Measurements from ENCODE around the gene GOLGA6L10. TPM values are rescaled to one million over a fixed set of nuclear protein-coding genes. Genes with fewer than 3 reads are reported as not detected.
"Not testable (repeated sequence)": the region's sequence is repeated elsewhere in the genome, so short reads cannot be mapped to it uniquely, and the experiment has no call there.

GOLGA6L10 gene
- total RNA-seq, 1 experiment from 2014 or later = 2.0 TPM

GRCh38 chr15:82355055-82355454 lies 5.8 kb upstream of the GOLGA6L10 start:
- H3K9ac ChIP-seq (ENCODE audit: extremely low read depth, insufficient read length, low read length); H4K20me1 ChIP-seq (ENCODE audit: control insufficient read depth, insufficient read depth, insufficient read length); H3K18ac ChIP-seq (ENCODE audit: insufficient read length, low read depth, low read length); H3K27ac Mint-ChIP-seq; H2BK12ac ChIP-seq (ENCODE audit: insufficient read length, low read depth, low read length); H3K4ac ChIP-seq (ENCODE audit: low read depth, low read length); H3K4me1 ChIP-seq (ENCODE audit: insufficient read depth, low read length); H3K9me3 Mint-ChIP-seq; H3K23ac ChIP-seq (ENCODE audit: insufficient read length, low read depth, low read length); H3K4me1 Mint-ChIP-seq; H4K5ac ChIP-seq (ENCODE audit: insufficient read length, low read depth, low read length); H3K56ac ChIP-seq (ENCODE audit: insufficient read length, low read depth, low read length); H3K36me3 Mint-ChIP-seq (ENCODE audit: insufficient read depth in 1 of 3, low read depth in 3 of 3); H3K4me3 Mint-ChIP-seq; H3K4me2 ChIP-seq (ENCODE audit: insufficient read depth, insufficient read length, low read length); H3K27me3 ChIP-seq (ENCODE audit: insufficient read depth, low read length); H2AK5ac ChIP-seq (ENCODE audit: insufficient read length, low read length); H3K79me2 ChIP-seq (ENCODE audit: insufficient read depth, low read length); DNase-seq; H3K23me2 ChIP-seq (ENCODE audit: insufficient read length, low read depth, low read length, poor library complexity, severe bottlenecking); H3K27ac ChIP-seq (ENCODE audit: insufficient read length, low read depth, low read length); H3K14ac ChIP-seq (ENCODE audit: insufficient read depth, low read length); H3K9me3 ChIP-seq (ENCODE audit: control insufficient read depth, low read depth, low read length); H2BK15ac ChIP-seq (ENCODE audit: low read depth, low read length); H2BK20ac ChIP-seq (ENCODE audit: low read depth, low read length, poor library complexity, severe bottlenecking); H3T11ph ChIP-seq (ENCODE audit: low read length); H4K8ac ChIP-seq (replicated peaks; ENCODE audit: insufficient read length, low read depth, low read length); H3K79me1 ChIP-seq (ENCODE audit: insufficient read depth, low read depth, low read length, poor library complexity, severe bottlenecking); H3K27me3 Mint-ChIP-seq (ENCODE audit: low read depth); H2BK120ac ChIP-seq (ENCODE audit: low read depth, low read length, poor library complexity, severe bottlenecking); H2AFZ ChIP-seq (ENCODE audit: low read length); H4K91ac ChIP-seq (ENCODE audit: insufficient read length, low read depth, low read length); H2BK5ac ChIP-seq (ENCODE audit: insufficient read length, low read length): not testable (repeated sequence)
- WGBS (ENCODE audit: extremely low coverage, insufficient read length, low lambda C conversion rate) = no CpG with 5 or more reads among the region's 48 CpGs

GRCh38 chr15:82354546-82354945 lies 5.3 kb upstream of the GOLGA6L10 start:
- H2BK20ac ChIP-seq (ENCODE audit: low read depth, low read length, poor library complexity, severe bottlenecking); H4K8ac ChIP-seq (replicated peaks; ENCODE audit: insufficient read length, low read depth, low read length); H3K23me2 ChIP-seq (ENCODE audit: insufficient read length, low read depth, low read length, poor library complexity, severe bottlenecking); H3T11ph ChIP-seq (ENCODE audit: low read length); H4K20me1 ChIP-seq (ENCODE audit: control insufficient read depth, insufficient read depth, insufficient read length); DNase-seq; H3K4ac ChIP-seq (ENCODE audit: low read depth, low read length); H3K14ac ChIP-seq (ENCODE audit: insufficient read depth, low read length); H3K79me1 ChIP-seq (ENCODE audit: insufficient read depth, low read depth, low read length, poor library complexity, severe bottlenecking); H3K9ac ChIP-seq (ENCODE audit: extremely low read depth, insufficient read length, low read length); H2BK12ac ChIP-seq (ENCODE audit: insufficient read length, low read depth, low read length); H3K27me3 Mint-ChIP-seq (ENCODE audit: low read depth); H3K23ac ChIP-seq (ENCODE audit: insufficient read length, low read depth, low read length); H3K4me3 Mint-ChIP-seq; H3K36me3 Mint-ChIP-seq (ENCODE audit: insufficient read depth in 1 of 3, low read depth in 3 of 3); H3K9me3 ChIP-seq (ENCODE audit: control insufficient read depth, low read depth, low read length); H2BK120ac ChIP-seq (ENCODE audit: low read depth, low read length, poor library complexity, severe bottlenecking); H3K4me1 ChIP-seq (ENCODE audit: insufficient read depth, low read length); H4K5ac ChIP-seq (ENCODE audit: insufficient read length, low read depth, low read length); H3K56ac ChIP-seq (ENCODE audit: insufficient read length, low read depth, low read length); H3K27me3 ChIP-seq (ENCODE audit: insufficient read depth, low read length); H4K91ac ChIP-seq (ENCODE audit: insufficient read length, low read depth, low read length); H3K79me2 ChIP-seq (ENCODE audit: insufficient read depth, low read length); H2BK5ac ChIP-seq (ENCODE audit: insufficient read length, low read length); H3K27ac Mint-ChIP-seq; H3K27ac ChIP-seq (ENCODE audit: insufficient read length, low read depth, low read length); H2BK15ac ChIP-seq (ENCODE audit: low read depth, low read length); H2AK5ac ChIP-seq (ENCODE audit: insufficient read length, low read length); H3K9me3 Mint-ChIP-seq; H3K18ac ChIP-seq (ENCODE audit: insufficient read length, low read depth, low read length); H3K4me1 Mint-ChIP-seq: not testable (repeated sequence)
- H3K4me2 ChIP-seq (ENCODE audit: insufficient read depth, insufficient read length, low read length) = peak overlapping the region; percentile 71
- H2AFZ ChIP-seq (ENCODE audit: low read length) = peak overlapping the region; percentile 69
- WGBS (ENCODE audit: extremely low coverage, insufficient read length, low lambda C conversion rate) = no CpG with 5 or more reads among the region's 12 CpGs
